ENCODE measurements around the gene APBA2.

DNA sequence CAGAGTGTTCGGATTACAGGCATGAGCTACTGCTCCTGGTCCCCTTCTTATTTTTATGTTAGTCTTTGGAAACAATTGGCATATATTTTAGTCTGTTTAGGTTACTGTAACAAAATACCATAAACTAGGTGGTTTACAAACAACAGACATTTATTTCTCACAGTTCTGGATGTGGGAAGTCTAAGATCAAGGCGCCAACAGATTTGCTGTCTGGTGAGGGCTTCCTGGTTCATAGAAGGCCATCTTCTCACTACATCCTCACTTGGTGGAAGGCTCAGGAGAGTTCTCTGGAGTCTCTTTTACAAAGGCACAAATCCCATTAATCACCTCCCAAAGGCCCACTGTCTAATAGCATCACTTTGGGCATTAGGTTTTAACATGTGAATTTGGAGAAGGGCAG is 101.0 kb downstream of the APBA2 start:
- TF ChIP-seq, protein P1, sequence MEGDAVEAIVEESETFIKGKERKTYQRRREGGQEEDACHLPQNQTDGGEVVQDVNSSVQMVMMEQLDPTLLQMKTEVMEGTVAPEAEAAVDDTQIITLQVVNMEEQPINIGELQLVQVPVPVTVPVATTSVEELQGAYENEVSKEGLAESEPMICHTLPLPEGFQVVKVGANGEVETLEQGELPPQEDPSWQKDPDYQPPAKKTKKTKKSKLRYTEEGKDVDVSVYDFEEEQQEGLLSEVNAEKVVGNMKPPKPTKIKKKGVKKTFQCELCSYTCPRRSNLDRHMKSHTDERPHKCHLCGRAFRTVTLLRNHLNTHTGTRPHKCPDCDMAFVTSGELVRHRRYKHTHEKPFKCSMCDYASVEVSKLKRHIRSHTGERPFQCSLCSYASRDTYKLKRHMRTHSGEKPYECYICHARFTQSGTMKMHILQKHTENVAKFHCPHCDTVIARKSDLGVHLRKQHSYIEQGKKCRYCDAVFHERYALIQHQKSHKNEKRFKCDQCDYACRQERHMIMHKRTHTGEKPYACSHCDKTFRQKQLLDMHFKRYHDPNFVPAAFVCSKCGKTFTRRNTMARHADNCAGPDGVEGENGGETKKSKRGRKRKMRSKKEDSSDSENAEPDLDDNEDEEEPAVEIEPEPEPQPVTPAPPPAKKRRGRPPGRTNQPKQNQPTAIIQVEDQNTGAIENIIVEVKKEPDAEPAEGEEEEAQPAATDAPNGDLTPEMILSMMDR (IDR thresholded peaks at IDR 0.05): no peak
- TF ChIP-seq POLR2A (IDR thresholded peaks at IDR 0.05): no peak

All from heart left ventricle (tissue), 13 donors.